Fibroblast of lung (primary cell): ENCODE results near the gene USH1G.

Experiments
- EZH2 ChIP-seq: IDR thresholded peaks from 2 replicates; pipeline ENCODE4 v1.5.1; 2012; ENCODE audit warnings: low read length, control low read depth, mild to moderate bottlenecking; ENCODE audit errors: missing control alignments
- TF ChIP-seq, protein P1 (sequence below), 2 donors: IDR thresholded peaks in 1 of 2; conservative IDR thresholded peaks in 1 of 2; 1 replicate in 1 of 2; 2 replicates in 1 of 2; pipeline ENCODE4 v1.5.1; 2011 to 2012; ENCODE audit warnings: low read length in 2 of 2, control low read depth in 1 of 2, inconsistent platforms in 1 of 2, low read depth in 1 of 2, mild to moderate bottlenecking in 1 of 2

GRCh38 chr17:74930535-74931036, 7.5 kb upstream of the USH1G start:
- TF ChIP-seq, protein P1, sequence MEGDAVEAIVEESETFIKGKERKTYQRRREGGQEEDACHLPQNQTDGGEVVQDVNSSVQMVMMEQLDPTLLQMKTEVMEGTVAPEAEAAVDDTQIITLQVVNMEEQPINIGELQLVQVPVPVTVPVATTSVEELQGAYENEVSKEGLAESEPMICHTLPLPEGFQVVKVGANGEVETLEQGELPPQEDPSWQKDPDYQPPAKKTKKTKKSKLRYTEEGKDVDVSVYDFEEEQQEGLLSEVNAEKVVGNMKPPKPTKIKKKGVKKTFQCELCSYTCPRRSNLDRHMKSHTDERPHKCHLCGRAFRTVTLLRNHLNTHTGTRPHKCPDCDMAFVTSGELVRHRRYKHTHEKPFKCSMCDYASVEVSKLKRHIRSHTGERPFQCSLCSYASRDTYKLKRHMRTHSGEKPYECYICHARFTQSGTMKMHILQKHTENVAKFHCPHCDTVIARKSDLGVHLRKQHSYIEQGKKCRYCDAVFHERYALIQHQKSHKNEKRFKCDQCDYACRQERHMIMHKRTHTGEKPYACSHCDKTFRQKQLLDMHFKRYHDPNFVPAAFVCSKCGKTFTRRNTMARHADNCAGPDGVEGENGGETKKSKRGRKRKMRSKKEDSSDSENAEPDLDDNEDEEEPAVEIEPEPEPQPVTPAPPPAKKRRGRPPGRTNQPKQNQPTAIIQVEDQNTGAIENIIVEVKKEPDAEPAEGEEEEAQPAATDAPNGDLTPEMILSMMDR (conservative IDR thresholded peaks at IDR 0.05 in 1 of 2, IDR thresholded peaks at IDR 0.05 in 1 of 2; ENCODE audit: low read depth in 1 of 2, low read length in 2 of 2) = no peak
- no peak for TF ChIP-seq EZH2
